Activated CD4-positive, CD25-positive, alpha-beta regulatory T cell treated with anti-CD3 and anti-CD28 coated beads, Interleukin-2, amount 50 U/mL, for 16 hours (primary cell): ENCODE results near the gene HDAC5.
A peak's percentile ranks its signal among the peaks of the same experiment; 100 is the strongest.

Experiments used
- DNase-seq: peaks from one replicate; pipeline ENCODE4 v3.0.0-alpha.2; 2020; ENCODE audit warnings: low read depth, low spot score

The HDAC5 gene

DNA sequence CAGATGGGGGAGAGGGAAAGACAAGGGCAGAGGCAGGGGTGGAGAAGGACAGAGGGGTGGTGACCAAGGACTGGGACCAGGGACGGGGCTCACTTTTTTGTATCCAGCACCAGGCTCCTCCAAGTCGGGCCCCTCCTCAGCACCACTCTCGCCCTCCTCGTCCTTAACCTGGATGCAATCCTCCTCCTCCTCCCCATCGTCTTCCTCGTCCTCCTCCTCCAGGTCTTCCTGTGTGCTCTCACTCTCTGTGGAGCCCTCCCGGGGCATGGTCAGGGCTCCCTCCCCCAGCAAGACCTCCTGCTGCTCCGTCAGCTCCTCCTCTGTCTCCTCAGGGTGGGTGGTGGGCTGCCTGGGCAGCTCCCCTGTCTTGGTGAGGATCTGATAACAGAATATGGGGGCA is 36.1 kb downstream of the HDAC5 start:
- no peak for DNase-seq

DNA sequence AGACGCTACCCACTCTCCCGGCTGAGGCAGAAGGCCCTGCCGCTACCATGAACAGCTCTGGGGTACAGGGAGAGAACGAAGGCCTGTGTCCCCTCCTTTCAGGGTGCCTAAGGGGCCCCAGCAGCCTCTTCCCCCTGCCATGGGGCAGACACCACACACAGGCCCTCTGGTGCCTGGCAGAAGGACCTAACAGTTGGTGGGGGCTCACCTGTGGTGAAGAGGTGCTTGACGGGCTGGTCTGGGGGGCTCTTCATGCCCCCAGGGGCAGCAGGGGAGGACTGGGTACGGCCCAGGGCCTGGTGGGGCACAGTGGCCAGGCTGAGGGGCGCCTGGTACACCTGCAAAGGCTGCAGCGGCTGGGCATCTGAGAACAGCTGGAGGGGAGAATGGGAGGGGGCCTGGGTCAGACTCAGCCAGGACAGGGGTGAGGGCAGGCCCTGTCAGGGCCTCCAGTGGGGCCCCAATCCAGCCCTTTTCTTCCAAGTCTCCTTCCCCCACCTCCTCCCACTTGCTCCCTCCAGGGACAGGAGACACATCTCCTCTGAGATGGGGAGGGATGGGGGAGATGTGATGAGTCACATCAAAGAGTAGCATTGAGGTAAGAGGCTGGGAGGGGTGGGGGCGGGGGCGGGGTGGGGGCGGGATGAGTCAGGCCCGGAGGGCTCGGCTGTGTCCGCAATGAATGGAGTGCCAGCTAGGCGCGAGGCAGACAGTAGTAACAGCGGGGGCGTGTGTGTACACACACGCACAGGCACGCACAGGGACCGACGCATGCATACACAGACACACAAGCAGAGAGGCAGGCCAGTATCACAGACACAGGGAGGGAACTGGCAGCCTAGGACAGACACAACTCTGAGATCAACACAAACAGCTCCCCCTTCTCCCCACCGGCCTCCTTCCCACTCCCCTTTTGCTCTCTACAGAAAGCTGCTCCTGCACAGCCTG is 36.8 kb downstream of the HDAC5 start:
- DNase-seq = peak; percentile 31

DNA sequence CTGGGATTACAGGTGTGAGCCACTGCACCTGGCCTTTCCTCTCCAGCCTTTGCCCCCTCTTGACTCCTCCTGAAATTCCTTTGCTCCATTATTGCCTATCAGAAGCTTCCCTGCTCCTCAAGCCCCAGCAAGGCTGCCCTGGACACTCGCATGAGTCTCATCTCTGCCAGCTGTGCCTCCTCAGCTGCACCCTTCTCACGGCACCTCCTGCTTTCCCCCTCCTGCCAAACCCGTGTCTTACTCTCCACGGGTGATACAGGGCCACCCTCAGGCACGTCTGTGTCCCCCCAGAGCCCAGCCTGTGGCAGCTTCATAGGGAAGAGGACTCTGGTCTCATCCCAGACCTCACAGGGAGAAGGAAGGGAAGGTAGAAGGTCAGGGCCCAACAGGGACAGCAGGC is 37.5 kb downstream of the HDAC5 start:
- no peak for DNase-seq

DNA sequence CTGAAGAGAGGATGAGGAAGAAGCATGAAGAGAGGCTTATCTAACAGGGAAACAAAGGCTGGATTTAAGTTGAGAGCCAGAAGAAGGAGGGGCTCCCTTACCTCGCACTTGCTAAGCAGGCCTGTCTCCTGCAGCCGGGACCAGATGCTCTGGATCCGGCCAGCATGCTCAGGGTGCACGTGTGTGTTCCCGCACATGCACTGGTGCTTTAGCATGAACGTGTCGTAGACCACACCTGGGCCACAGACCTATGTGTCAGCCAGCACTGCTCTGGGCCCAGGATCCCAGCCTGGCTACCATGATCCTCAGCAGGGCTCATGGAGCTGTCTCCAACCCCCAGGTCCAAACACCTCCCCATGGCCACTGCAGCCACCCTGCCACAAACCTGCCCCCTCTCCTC is 38.5 kb downstream of the HDAC5 start:
- DNase-seq = no peak

DNA sequence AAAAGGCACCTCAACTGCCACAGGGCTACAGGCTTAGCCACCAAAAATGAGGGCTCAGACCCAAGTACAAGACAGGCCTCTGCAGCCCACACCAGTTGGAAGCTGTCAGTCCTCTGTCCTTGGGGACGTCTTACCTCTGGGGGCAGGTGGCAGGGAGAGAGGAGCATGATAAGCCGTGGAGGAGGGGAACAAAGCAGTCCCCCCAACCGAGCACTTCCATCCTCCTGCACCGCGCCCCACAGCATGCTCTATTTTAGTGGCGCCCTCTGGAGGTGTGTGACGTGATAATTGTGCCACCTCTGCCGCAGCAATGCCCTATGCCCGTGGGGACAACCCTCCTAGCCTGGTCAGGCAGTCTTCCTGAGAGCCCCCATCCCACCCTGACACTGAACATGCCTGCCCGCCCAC is 39.3 kb downstream of the HDAC5 start:
- no peak for DNase-seq

DNA sequence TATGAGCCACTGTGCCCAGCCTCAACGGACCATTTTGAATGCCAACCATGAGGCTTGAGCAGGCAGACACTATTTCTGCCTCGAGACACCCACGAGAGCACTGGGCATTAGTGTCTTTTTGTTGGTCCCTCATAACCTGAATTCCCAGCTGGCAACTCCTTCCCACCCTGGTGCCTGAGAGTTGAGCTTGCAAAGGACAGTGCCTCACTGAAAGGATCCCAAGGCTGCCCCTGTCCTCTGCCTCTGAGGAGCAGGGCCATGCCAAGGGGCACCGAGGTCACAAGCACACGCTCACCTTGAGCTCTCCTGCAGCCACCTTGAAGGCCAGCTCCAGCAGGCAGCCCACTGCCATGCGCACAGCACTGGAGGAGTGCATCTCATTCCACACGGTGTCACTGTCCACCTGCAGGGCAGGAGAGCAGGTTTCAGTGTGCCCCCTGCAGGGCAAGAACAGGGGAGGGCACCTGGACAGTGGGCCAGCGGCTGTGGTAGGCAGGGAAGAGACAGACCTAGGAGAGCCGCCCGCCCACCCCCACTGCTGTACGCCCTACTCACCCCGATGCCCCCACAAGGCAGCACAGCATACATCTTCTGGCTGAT is 40.1 kb downstream of the HDAC5 start:
- DNase-seq = no peak

DNA sequence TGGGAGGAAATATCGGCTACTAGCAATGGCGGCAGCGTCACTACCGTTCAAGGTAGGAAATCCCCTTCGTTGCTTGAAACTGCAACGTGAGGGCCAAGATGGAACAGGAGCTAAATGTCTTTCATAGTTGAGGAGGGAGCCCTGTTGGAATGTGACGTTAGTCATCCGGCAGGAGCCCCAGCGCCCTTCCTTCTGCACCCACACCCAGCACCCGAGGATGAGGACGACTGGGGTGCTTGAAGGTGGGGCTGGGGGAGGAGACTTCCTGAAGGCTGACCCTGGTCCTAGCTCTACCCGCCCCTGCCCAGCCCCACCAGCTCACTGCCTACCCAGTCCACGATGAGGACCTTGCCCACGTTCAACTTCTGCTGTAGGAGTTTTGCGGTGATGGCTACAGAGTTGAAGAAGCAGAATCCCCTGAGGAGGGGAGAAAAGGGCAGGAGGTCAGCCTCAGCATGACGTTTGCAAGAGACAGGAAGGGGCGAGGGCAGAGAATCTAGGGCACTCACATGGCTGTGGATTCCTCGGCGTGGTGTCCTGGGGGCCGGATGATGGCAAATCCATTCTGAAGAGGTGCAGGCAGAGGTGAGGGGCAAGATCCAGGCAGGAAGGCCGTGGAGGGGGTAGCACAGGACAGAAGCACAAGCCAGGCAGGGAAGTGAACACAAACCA is 41.0 kb downstream of the HDAC5 start:
- DNase-seq = no peak

DNA sequence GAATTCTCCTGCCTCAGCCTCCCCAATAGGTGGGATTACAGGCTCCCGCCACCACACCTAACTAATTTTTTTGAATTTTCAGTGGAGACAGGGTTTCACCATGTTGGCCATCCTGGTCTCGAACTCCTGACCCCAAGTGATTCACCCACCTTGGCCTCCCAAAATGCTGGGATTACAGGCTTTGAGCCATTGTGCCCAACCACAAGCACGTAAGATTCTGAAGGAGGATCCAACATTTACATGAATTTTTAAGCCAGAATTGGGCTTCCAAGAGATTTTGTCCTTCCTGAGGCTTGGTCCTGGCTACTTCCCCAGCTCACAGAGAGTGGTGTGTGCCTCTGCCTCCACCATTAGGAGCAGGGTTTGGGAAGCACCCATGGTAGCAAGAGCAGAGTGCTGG is 41.8 kb downstream of the HDAC5 start:
- DNase-seq = no peak

DNA sequence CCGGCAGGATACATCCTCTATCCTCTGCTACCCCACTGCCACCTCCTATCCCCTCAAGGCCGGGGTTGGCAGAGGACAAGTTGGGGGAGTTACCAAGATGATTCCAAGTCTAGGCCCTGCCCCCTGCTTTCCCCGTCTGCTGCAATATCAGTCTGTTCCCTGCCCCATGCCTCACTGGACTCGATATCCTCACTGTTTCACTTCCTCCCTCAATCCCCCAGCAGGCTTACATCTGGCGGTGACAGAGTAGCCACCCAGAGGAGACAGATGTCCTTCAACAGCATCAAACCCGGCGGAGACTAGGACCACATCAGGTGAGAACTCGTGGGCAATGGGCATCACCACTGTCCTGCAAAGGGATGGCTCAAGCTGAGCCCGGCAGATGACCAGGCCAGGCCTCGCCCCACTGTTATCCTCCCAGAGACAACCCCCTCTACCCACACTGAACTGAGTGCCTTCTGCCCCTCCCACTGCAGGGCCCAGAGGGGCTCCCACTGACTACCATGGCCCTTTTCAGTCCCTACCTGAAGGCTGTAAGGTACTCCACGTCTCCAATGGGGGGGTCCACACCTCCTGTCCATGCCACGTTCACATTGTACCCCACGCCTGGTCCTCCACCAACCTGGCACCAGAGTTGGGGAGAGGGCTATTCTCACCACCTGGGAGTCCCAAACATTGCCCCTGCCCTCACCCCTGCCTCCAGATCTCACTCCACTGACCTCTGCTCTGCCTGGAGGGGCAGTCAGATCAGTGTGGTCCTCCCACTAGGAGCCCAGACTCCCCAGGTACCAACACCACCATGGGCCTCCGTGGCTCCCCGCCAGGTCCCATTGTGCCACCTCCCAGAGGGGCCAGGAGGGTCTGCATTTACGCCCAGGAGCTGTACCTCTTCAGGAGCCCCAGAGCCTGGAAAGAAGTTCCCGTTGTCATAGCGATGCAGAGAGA is 43.3 kb downstream of the HDAC5 start:
- no peak for DNase-seq

DNA sequence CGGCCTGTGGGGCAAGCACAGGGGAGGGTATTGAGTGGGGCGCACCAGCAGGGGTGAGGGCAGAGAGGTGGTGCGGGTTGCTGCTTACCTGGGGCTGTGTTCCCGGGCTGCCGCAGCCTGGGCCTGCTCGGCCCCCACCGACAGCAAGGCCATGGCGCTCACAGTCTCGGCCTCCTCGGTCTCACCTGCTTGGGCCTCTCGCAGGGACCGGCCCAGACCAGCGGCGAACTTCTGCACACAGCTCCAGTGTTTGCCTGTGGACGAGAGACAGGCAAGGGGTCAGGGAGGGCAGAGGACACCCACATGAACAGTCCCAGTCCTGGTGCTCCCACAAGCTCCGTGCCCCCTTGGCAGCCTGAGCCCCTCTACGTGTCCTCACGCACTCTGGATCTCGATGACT is 45.0 kb downstream of the HDAC5 start:
- DNase-seq = no peak

DNA sequence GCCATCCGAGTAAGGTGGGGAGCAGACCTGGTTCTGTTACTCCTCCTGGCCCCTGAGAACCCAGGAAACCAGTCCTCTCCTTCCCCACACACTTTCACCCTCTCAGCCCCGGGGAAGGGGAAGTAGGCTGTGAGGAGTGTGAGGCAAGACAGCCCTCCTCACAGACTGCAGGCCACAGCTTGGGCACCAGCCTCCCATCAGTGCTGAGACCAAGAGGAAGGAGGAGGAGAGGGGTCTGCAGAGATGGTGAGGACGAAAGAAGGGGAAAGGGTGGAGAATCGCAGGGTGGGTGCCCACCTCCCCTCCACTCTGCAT is 45.9 kb downstream of the HDAC5 start:
- no peak for DNase-seq

DNA sequence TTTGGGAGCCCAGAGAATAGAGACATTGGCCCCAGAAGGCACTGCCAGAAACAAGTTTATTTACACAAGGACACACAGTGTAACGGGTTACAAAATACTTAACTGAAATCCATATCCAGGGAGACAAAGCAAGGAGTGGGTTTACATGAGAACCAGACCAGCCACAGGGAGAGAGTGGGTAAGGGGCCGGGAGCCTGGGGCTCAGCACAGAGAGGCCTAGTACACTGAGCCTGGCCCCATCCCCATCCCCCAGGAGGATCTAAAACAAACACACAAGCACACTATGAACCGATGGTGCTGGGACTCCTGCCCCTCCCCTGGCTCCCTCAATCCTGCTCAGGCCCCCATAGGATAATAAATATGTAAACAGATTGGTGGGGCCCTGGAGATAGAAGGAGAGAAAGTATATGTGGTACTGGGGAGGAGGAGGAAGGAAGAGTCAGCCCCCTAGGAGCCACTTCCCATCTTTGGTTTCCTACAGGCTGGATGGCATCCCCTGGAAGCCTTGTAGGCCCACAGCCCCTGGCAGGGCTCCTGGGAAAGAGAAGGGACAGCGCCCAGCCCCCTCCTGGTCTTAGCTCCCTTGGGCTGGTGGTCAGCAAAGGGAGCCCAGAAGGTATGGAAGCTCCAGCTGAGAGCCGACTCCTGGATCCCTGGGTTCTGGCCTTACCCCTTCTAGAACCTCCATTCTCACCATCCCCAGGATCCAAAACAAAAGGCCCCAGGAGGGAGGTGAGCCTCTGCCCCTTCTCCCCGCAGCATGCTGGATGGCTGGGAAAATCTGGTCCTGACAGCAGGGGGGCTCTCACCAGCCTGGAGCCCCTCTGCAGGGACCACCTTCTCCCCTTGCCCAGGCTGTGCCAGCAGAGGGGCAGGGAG is 46.5 kb downstream of the HDAC5 start:
- DNase-seq = no peak

DNA sequence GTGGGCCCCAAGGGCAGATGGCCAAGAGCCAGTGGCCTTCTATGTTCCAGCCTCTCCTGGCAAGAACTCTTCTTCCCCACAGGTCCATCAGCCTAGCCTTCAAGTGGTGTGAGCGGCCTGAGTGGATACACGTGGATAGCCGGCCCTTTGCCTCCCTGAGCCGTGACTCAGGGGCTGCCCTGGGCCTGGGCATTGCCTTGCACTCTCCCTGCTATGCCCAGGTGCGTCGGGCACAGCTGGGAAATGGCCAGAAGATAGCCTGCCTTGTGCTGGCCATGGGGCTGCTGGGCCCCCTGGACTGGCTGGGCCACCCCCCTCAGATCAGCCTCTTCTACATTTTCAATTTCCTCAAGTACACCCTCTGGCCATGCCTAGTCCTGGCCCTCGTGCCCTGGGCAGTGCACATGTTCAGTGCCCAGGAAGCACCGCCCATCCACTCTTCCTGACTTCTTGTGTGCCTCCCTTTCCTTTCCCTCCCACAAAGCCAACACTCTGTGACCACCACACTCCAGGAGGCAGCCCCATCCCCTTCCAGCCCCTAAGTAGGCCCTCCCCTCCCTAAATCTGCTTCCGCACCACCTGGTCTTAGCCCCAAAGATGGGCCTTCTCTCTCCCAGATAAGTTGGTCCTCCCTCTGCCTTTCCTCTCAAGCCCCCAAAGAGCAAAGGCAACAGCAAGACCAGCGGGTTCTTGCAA is 47.7 kb downstream of the HDAC5 start:
- no peak for DNase-seq

DNA sequence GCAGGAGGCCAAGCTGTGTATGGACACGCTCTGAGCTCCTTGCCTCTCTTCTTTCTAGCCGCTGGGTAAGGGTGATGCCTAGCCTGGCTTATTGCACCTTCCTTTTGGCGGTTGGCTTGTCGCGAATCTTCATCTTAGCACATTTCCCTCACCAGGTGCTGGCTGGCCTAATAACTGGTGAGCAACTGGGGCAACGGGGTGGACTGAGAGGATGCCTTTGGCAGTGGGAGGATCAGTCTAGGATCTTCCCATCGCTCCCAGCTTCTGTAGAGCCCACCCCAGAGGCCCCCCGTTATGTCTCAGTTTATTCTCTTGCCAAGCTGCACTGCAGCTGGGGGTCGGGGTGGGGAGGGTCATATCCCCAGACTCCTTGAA is 48.5 kb downstream of the HDAC5 start:
- DNase-seq = no peak

DNA sequence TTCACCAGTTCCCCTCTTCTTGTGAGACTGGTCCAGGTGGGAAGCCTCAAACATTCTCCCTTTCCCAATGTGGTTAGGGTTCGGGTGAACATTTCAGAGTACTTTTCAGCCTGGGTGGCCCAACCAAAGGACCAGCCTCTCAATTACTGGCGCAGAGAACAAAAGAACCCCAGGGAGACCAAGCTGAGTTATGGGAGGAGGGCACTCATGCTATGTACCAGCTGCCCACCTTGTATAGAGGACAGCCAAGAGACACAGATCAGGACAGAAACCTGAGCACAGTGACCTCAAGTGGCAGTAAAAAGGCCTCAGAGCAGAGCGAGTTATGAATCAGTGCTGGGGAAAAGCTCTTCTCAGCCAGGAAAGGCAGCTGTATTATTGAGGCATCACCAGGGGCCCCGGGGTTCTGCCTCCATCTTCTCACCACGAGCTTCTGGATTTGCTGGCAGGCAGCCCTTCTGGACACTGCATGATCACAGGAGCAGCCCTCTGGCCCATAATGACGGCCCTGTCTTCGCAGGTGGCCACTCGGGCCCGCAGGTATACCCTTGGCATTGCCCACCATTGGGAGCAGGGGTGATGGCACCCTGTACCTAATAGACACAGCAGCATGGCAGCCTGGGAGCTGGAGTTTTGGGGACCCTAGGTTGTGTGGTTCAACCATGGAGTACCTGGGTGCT is 49.1 kb downstream of the HDAC5 start:
- DNase-seq = no peak

DNA sequence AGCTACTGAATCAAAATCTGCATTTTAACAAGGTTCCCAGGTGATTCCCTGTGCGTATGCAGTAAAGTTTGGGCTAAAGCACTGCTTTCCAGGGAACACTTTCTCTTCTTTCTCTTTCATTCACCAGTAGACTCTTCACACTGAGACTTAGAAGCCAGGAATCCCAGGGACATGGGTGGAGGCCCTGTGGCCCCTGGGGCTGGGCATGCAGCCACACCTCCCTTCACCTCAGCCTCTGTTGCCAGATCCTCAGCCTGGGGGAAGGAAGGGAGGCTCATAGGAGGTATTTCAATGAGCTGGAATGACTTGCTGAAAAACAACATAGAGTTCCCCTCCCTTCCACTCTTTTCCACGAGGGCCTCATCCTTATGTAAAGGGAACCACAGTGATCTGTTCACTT is 51.7 kb downstream of the HDAC5 start:
- no peak for DNase-seq

DNA sequence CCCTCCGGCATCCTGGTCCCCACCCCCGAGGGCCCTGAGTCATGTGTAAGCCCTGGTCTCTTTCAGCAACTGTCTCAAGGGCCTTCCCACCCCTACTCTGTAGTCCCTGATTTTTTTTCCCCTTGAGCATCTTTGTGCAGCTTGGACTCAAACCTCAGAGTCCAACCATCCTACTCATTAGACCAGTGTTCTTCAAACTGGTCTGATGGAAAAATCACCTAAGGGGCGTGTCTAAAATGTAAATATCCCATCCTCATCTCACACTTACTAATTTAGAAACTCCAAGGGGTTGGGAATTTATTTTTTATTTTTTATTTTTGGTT is 52.3 kb downstream of the HDAC5 start:
- peak; percentile 28 for DNase-seq

DNA sequence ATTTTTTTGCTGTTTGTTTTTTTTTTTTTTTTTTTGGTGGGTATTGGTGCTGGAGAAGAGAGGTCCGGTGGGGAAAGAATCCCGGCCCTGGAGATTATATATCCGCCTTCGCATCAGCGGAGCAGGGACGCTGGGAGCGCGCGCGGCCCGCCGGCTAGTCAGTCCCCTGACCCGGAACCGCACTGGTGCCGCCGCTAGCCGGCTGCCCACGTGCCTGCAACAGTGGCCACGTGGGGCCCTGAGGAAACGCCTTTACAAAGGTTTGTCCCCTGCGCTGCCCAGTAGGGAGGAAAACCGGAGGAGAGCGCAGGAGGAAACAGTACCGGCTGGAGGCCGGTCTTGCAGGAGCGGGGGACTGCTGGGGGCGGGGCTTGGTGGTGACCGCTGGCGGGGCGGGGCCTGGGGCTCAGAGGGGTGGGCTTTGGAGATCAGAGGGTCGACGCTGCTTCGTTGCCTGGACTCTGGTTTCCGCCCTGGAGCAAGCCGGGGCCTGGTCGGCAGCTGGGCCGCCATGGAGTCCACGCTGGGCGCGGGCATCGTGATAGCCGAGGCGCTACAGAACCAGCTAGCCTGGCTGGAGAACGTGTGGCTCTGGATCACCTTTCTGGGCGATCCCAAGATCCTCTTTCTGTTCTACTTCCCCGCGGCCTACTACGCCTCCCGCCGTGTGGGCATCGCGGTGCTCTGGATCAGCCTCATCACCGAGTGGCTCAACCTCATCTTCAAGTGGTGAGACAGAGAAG is 52.8 kb downstream of the HDAC5 start, which contains the start of gene G6PC3:
Gene G6PC3 (plus strand): TSS at position 281 of the 743 bp plus-strand sequence. CDS start 231 bp downstream, at position 512.
- peak; percentile 55 for DNase-seq

DNA sequence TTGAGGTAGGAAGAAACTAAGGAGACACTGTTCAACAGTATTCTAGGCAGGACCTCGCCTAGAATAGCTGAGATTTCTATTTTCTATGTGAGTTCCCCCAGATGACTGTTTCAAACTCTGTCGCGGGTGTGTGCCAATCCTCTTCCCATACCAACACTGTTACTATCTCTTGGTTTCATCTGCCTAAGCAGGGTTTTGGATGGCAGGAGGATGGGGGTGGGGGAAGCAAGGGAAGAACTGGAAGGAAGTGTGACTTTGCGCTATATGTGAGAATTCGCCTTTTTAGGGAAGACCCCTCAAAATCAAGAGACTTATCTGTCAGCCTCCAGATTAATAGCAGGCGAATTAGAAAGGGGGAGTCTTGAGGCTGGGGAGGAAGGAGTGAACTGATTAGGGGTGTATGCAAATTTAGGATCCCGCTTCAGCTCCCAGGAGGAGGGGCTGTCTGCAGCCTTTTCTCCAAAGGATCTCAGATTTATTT is 53.4 kb downstream of the HDAC5 start:
- DNase-seq = no peak
